OCI-LY1 (cell line): ENCODE measurements around the gene LDLRAD4.

Experiments
- CTCF ChIP-seq: fragments of 200-600 bp; sonication (generic), shearing (Covaris generic); IDR thresholded peaks from 2 replicates; pipeline ENCODE4 v1.5.1; 2017; ENCODE audit warnings: mild to moderate bottlenecking, antibody characterized with exemption, low read length, moderate library complexity, mixed read lengths
- EZH2 ChIP-seq: fragments of 200-600 bp; sonication (generic), shearing (Covaris generic); IDR thresholded peaks from 2 replicates; pipeline ENCODE4 v1.8.0; 2017; ENCODE audit warnings: borderline replicate concordance, mixed run types, mild to moderate bottlenecking, antibody characterized with exemption, low read length, moderate library complexity, mixed read lengths

- TF ChIP-seq CTCF, result no peak
- TF ChIP-seq EZH2, result no peak
Observed at GRCh38 chr18:13445241-13445897, 226.8 kb downstream of the LDLRAD4 start.
